ENCODE data around the gene CUX1.
"Not testable (repeated sequence)": the region's sequence is repeated elsewhere in the genome, so short reads cannot be mapped to it uniquely, and the experiment has no call there.

DNA sequence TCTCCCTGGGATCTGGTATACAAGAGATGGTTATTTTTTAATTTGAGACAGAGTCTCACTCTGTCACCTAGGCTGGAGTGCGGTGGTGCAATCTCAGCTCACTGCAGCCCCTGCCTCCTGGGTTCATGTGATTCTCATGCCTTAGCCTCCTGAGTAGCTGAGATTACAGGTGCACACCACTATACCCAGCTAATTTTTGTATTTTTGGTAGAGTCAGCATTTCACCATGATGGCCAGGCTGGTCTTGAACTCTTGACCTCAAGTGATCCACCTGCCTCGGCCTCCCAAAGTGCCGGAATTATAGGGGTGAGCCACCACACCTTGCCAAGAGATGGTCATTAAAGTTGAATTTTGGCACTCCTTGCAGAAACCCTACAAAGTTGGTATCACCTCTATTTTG is 71.1 kb downstream of the CUX1 start:
- TF ChIP-seq, protein P1, sequence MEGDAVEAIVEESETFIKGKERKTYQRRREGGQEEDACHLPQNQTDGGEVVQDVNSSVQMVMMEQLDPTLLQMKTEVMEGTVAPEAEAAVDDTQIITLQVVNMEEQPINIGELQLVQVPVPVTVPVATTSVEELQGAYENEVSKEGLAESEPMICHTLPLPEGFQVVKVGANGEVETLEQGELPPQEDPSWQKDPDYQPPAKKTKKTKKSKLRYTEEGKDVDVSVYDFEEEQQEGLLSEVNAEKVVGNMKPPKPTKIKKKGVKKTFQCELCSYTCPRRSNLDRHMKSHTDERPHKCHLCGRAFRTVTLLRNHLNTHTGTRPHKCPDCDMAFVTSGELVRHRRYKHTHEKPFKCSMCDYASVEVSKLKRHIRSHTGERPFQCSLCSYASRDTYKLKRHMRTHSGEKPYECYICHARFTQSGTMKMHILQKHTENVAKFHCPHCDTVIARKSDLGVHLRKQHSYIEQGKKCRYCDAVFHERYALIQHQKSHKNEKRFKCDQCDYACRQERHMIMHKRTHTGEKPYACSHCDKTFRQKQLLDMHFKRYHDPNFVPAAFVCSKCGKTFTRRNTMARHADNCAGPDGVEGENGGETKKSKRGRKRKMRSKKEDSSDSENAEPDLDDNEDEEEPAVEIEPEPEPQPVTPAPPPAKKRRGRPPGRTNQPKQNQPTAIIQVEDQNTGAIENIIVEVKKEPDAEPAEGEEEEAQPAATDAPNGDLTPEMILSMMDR (IDR thresholded peaks at IDR 0.05 in 2 of 3, conservative IDR thresholded peaks at IDR 0.05 in 1 of 3; ENCODE audit: control insufficient read depth in 2 of 3, extremely low read depth in 1 of 3, insufficient read depth in 1 of 3, low read depth in 3 of 3, low read length in 3 of 3) = not testable (repeated sequence)
- not testable (repeated sequence) for TF ChIP-seq ZNF24 (IDR thresholded peaks at IDR 0.05)
- TF ChIP-seq, protein P2, sequence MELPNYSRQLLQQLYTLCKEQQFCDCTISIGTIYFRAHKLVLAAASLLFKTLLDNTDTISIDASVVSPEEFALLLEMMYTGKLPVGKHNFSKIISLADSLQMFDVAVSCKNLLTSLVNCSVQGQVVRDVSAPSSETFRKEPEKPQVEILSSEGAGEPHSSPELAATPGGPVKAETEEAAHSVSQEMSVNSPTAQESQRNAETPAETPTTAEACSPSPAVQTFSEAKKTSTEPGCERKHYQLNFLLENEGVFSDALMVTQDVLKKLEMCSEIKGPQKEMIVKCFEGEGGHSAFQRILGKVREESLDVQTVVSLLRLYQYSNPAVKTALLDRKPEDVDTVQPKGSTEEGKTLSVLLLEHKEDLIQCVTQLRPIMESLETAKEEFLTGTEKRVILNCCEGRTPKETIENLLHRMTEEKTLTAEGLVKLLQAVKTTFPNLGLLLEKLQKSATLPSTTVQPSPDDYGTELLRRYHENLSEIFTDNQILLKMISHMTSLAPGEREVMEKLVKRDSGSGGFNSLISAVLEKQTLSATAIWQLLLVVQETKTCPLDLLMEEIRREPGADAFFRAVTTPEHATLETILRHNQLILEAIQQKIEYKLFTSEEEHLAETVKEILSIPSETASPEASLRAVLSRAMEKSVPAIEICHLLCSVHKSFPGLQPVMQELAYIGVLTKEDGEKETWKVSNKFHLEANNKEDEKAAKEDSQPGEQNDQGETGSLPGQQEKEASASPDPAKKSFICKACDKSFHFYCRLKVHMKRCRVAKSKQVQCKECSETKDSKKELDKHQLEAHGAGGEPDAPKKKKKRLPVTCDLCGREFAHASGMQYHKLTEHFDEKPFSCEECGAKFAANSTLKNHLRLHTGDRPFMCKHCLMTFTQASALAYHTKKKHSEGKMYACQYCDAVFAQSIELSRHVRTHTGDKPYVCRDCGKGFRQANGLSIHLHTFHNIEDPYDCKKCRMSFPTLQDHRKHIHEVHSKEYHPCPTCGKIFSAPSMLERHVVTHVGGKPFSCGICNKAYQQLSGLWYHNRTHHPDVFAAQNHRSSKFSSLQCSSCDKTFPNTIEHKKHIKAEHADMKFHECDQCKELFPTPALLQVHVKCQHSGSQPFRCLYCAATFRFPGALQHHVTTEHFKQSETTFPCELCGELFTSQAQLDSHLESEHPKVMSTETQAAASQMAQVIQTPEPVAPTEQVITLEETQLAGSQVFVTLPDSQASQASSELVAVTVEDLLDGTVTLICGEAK (IDR thresholded peaks at IDR 0.05; ENCODE audit: borderline replicate concordance) = not testable (repeated sequence)
